Effector memory CD8-positive, alpha-beta T cell (primary cell): ENCODE data around the gene RHOF.
A peak's percentile ranks its signal among the peaks of the same experiment; 100 is the strongest.

Experiments used
- ATAC-seq: fragments of 150-1000 bp; cut with Tn5 transposase; replicated peaks from 2 replicates; pipeline ENCODE4 v1.10.0; 2021; ENCODE audit warnings: mild to moderate bottlenecking, moderate library complexity
- DNase-seq, 3 experiments: peaks; one replicate each; pipeline ENCODE4 v3.0.0; 2021
- H3K27ac Mint-ChIP-seq, 2 donors: one replicate each; pipeline ENCODE4 v1.8.0; 2022; ENCODE audit warnings: mild to moderate bottlenecking in 2 of 2, mixed read lengths in 2 of 2, moderate library complexity in 2 of 2
- H3K27me3 Mint-ChIP-seq, 2 donors: one replicate each; pipeline ENCODE4 v1.8.0; 2022; ENCODE audit warnings: mixed read lengths in 2 of 2
- H3K36me3 Mint-ChIP-seq: one replicate; pipeline ENCODE4 v1.8.0; 2022; ENCODE audit warnings: mild to moderate bottlenecking, moderate library complexity, mixed read lengths; ENCODE audit not compliant: insufficient read depth
- H3K4me1 Mint-ChIP-seq, 2 donors: one replicate each; pipeline ENCODE4 v1.8.0; 2022; ENCODE audit warnings: low read depth in 2 of 2, mixed read lengths in 2 of 2
- H3K4me3 Mint-ChIP-seq, 2 donors: one replicate each; pipeline ENCODE4 v1.8.0; 2022; ENCODE audit warnings: mild to moderate bottlenecking in 2 of 2, mixed read lengths in 2 of 2, moderate library complexity in 2 of 2
- H3K9me3 Mint-ChIP-seq, 2 donors: one replicate each; pipeline ENCODE4 v1.8.0; 2022; ENCODE audit warnings: mixed read lengths in 2 of 2

The RHOF gene

GRCh38 chr12:121814429-121815119 is 21.1 kb upstream of the RHOF start:
- DNase-seq (no peak), ATAC-seq (no peak)
- H3K9me3 Mint-ChIP-seq, result no peaks in the 10 kb centered on the region
- peaks cover 35% of the 10 kb centered on the region in 2 donors for H3K4me1 Mint-ChIP-seq
- H3K27ac Mint-ChIP-seq, result no peak overlapping the region
- H3K4me3 Mint-ChIP-seq, result no peak overlapping the region
- H3K36me3 Mint-ChIP-seq, result peaks cover 82% of the 10 kb centered on the region
- H3K27me3 Mint-ChIP-seq, result no peaks in the 10 kb centered on the region

- H3K36me3 Mint-ChIP-seq, result peaks cover 82% of the 10 kb centered on the region
- peaks cover 36 to 40% of the 10 kb centered on the region in 2 donors for H3K4me1 Mint-ChIP-seq
- DNase-seq, result no peak
- peak overlapping the region in 1 of 2 donors; percentile 83 for H3K27ac Mint-ChIP-seq
- no peaks in the 10 kb centered on the region for H3K27me3 Mint-ChIP-seq
- ATAC-seq, result no peak
- H3K4me3 Mint-ChIP-seq, result peak overlapping the region; percentile 83 to 88
- no peaks in the 10 kb centered on the region for H3K9me3 Mint-ChIP-seq
These were observed 20.5 kb upstream of the RHOF start for GRCh38 chr12:121813951-121814350.

- peaks cover 38 to 44% of the 10 kb centered on the region in 2 donors for H3K4me1 Mint-ChIP-seq
- DNase-seq (no peak), ATAC-seq (no peak)
- H3K27me3 Mint-ChIP-seq, result no peaks in the 10 kb centered on the region
- no peaks in the 10 kb centered on the region for H3K9me3 Mint-ChIP-seq
- H3K36me3 Mint-ChIP-seq, result peaks cover 82% of the 10 kb centered on the region
- peak overlapping the region in 1 of 2 donors; percentile 83 for H3K27ac Mint-ChIP-seq
- H3K4me3 Mint-ChIP-seq, result peak overlapping the region; percentile 83 to 88
These were observed 19.7 kb upstream of the RHOF start for GRCh38 chr12:121812921-121813896.

DNA sequence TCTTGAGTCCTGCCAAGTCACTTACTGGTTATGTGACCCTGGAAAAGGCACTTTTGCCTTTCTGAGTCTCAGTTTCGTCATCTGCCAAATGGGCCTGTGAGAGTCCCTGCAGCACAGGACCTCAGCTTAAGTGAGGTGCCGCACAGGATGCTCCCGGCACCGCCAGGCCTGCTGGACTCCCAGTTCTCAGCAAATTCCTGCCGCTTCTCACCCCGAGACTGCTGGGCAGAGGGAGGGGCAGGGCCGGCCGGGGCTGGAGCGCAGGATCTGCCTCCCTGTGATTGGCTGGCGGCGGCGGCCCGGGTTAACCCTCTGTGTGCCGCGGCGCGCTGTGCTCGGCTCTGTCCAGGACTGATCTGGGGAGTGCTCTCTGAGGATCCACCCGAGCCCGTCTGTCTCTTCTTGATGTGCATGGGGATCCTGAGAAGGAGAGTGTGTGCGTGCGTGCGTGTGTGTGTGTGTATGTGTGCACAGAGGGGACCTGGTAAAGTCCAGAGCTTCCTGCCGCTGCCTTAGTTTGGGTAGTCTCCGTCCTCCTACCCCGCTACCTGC is 18.9 kb upstream of the RHOF start:
- Mint-ChIP-seq H3K27ac (peak overlapping the region; percentile 83 to 92), H3K9me3 (no peaks in the 10 kb centered on the region), H3K4me3 (peak overlapping the region; percentile 83 to 88), H3K36me3 (peaks cover 81% of the 10 kb centered on the region), H3K27me3 (no peaks in the 10 kb centered on the region), H3K4me1 (peaks cover 38 to 47% of the 10 kb centered on the region in 2 donors)
- ATAC-seq, result peak; percentile 29
- no peak for DNase-seq

- Mint-ChIP-seq H3K27ac (peak overlapping the region; percentile 83 to 92), H3K36me3 (peaks cover 79% of the 10 kb centered on the region), H3K9me3 (no peaks in the 10 kb centered on the region), H3K27me3 (no peaks in the 10 kb centered on the region), H3K4me1 (peaks cover 38 to 53% of the 10 kb centered on the region in 2 donors), H3K4me3 (peak overlapping the region; percentile 83 to 88)
- ATAC-seq (peak; percentile 89), DNase-seq (peak; percentile 68 to 74 (median 74))
These were observed 18.2 kb upstream of the RHOF start for GRCh38 chr12:121811434-121812319.

GRCh38 chr12:121810833-121811433 is 17.4 kb upstream of the RHOF start:
- Mint-ChIP-seq H3K9me3 (no peaks in the 10 kb centered on the region), H3K27ac (peak overlapping the region; percentile 83 to 92), H3K4me1 (peaks cover 46 to 59% of the 10 kb centered on the region in 2 donors), H3K4me3 (peak overlapping the region; percentile 83 to 88), H3K36me3 (peaks cover 81% of the 10 kb centered on the region), H3K27me3 (no peaks in the 10 kb centered on the region)
- ATAC-seq (no peak), DNase-seq (no peak)

- no peaks in the 10 kb centered on the region for H3K27me3 Mint-ChIP-seq
- peaks cover 47 to 60% of the 10 kb centered on the region in 2 donors for H3K4me1 Mint-ChIP-seq
- H3K27ac Mint-ChIP-seq, result peak overlapping the region; percentile 83 to 92
- ATAC-seq (no peak), DNase-seq (no peak)
- no peaks in the 10 kb centered on the region for H3K9me3 Mint-ChIP-seq
- H3K4me3 Mint-ChIP-seq, result peak overlapping the region; percentile 83 to 88
- H3K36me3 Mint-ChIP-seq, result peaks cover 83% of the 10 kb centered on the region
These were observed 16.8 kb upstream of the RHOF start for GRCh38 chr12:121810234-121810817.

DNA sequence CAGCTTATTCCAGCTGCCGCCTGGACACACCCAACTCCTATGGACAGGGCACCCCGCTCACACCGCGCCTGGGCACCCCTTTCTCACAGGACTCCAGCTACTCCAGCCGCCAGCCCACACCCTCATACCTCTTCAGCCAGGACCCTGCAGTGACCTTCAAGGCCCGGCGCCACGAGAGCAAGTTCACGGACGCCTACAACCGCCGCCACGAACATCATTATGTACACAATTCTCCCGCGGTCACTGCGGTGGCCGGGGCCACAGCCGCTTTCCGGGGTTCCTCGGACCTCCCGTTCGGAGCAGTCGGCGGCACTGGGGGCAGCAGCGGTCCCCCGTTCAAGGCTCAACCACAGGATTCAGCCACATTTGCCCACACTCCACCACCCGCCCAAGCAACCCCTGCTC is 16.2 kb upstream of the RHOF start:
- DNase-seq (no peak), ATAC-seq (no peak)
- peaks cover 81% of the 10 kb centered on the region for H3K36me3 Mint-ChIP-seq
- no peaks in the 10 kb centered on the region for H3K27me3 Mint-ChIP-seq
- no peak overlapping the region for H3K27ac Mint-ChIP-seq
- peaks cover 48 to 59% of the 10 kb centered on the region in 2 donors for H3K4me1 Mint-ChIP-seq
- H3K9me3 Mint-ChIP-seq, result no peaks in the 10 kb centered on the region
- peak overlapping the region in 1 of 2 donors; percentile 31 for H3K4me3 Mint-ChIP-seq

GRCh38 chr12:121808623-121809022 is 15.1 kb upstream of the RHOF start:
- Mint-ChIP-seq H3K36me3 (peaks cover 82% of the 10 kb centered on the region), H3K27me3 (no peaks in the 10 kb centered on the region), H3K27ac (peak overlapping the region in 1 of 2 donors; percentile 91), H3K4me3 (peak overlapping the region; percentile 42 to 45), H3K9me3 (no peaks in the 10 kb centered on the region), H3K4me1 (peaks cover 47 to 57% of the 10 kb centered on the region in 2 donors)
- ATAC-seq (no peak), DNase-seq (no peak)

- H3K4me1 Mint-ChIP-seq, result peaks cover 43 to 53% of the 10 kb centered on the region in 2 donors
- peak overlapping the region; percentile 69 to 91 for H3K27ac Mint-ChIP-seq
These were observed 14.3 kb upstream of the RHOF start for GRCh38 chr12:121807642-121808347.

DNA sequence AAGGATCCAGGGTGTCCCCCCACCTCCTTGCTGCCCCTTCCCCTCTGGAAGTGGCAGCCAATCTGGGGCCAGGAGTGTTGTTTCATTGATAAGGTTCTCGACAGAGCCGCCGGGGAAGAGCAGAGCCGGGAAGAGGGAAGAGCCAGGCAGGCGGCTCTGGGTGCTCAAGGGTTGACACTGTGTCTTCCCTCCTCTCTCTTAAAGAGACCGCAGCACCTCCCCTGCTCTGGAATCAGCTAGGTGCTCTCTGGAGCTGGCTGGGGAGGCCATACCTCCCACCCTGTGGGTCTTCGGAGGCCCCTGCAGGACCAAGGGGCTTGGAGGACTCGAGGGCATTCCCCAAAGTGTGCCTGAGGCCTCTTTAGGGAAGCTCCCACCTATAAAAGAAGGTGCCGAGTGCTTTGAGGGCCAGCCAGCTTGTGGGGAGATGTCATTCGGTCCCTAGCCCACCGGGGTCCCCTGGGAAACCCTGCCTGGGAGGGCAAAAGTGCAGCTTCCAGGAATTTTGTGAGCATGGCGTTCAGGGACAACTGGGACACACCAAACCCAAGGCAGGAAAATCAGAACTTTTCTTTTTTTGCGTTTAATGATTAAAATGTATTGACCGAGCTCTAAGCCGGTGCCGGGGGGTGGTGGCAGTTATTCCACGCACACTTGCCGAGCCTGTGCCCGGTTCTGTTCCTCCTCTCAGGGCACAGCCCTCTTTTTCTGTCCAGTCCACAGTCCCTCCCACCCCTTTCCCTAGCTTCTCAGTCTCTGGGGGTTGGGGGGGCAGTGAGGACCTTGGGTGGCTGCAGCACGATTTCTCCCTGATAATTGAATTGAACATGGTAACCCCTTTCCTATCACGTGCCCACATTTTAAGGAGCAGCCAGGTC is 13.3 kb upstream of the RHOF start:
- Mint-ChIP-seq H3K4me3 (peak overlapping the region; percentile 90 to 93), H3K36me3 (peaks cover 85% of the 10 kb centered on the region), H3K4me1 (peaks cover 44 to 55% of the 10 kb centered on the region in 2 donors), H3K9me3 (no peaks in the 10 kb centered on the region), H3K27me3 (no peaks in the 10 kb centered on the region), H3K27ac (peak overlapping the region; percentile 89 to 91)
- DNase-seq, result no peak
- ATAC-seq, result no peak

More at GRCh38 chr12:121807642-121808347, 14.3 kb upstream of the RHOF start:
- Mint-ChIP-seq H3K4me3 (peak overlapping the region; percentile 90 to 93), H3K9me3 (no peaks in the 10 kb centered on the region), H3K27me3 (no peaks in the 10 kb centered on the region), H3K36me3 (peaks cover 84% of the 10 kb centered on the region)
- ATAC-seq (no peak), DNase-seq (no peak)
